A549 (cell line): ENCODE data around the gene PRKG1. TPM values are rescaled to one million over a fixed set of nuclear protein-coding genes. Genes with fewer than 3 reads are reported as not detected.

ENCODE experiments used
- ATAC-seq, 2 experiments: fragments of 200-7000 bp in 1 of 2; fragments of >200 bp in 1 of 2; cut with Nextera tagmentation in 1 of 2; cut with Tn5 transposase in 1 of 2; 3 replicates each; pipeline versions ENCODE4 v1.8.0 to v1.9.1; 2018 to 2020; ENCODE audit warnings: mild to moderate bottlenecking in 1 of 2, moderate library complexity in 1 of 2
- CTCF ChIA-PET: fragments of 300-600 bp; sonication (Branson Sonifier 250); formaldehyde crosslinking; extraction: SDS; loops from one replicate; lab custom pipeline; 2021; ENCODE audit warnings: antibody characterized with exemption, inconsistent platforms; lab: Yijun Ruan, JAX
- POLR2A ChIA-PET: fragments of 350-600 bp; formaldehyde crosslinking; extraction: SDS; loops from one replicate; lab custom pipeline; 2021; ENCODE audit warnings: antibody characterized with exemption, inconsistent platforms; lab: Yijun Ruan, JAX
- DNase-seq, 2 experiments: peaks; one replicate each; pipeline versions ENCODE4 v3.0.0 to v3.0.0-alpha.2; 2011 to 2016; ENCODE audit warnings: low read depth in 1 of 2, low spot score in 1 of 2
- FAIRE-seq: peaks from 2 replicates; lab custom pipeline; 2011; peaks lifted over from hg19 to GRCh38; lab: Jason Lieb, UNC
- H3K27ac ChIP-seq, 2 experiments: fragments of >200 bp; sonication (Bioruptor Twin); formaldehyde crosslinking; 3 replicates each; pipeline ENCODE4 v1.5.1; 2016 to 2017
- H3K4me1 ChIP-seq: fragments of >200 bp; sonication (Bioruptor Twin); formaldehyde crosslinking; 3 replicates; pipeline ENCODE4 v1.6.1; 2016
- H3K4me2 ChIP-seq: fragments of >200 bp; sonication (Bioruptor Twin); formaldehyde crosslinking; 3 replicates; pipeline ENCODE4 v1.6.1; 2016
- H3K4me3 ChIP-seq: fragments of >200 bp; sonication (Bioruptor Twin); formaldehyde crosslinking; 3 replicates; pipeline ENCODE4 v1.5.1; 2016
- H3K9me3 ChIP-seq: fragments of >200 bp; sonication (Bioruptor Twin); formaldehyde crosslinking; 3 replicates; pipeline ENCODE4 v1.6.1; 2016
- CBX8 ChIP-seq: fragments of 200-600 bp; sonication (generic); IDR thresholded peaks from 2 replicates; pipeline ENCODE4 v1.6.1; 2016
- CHD4 ChIP-seq: fragments of 200-600 bp; sonication (generic); IDR thresholded peaks from 2 replicates; pipeline ENCODE4 v1.6.1; 2016; ENCODE audit warnings: antibody characterized with exemption, mild to moderate bottlenecking, borderline replicate concordance
- CTCF ChIP-seq: fragments of >200 bp; sonication (Bioruptor Twin); formaldehyde crosslinking; IDR thresholded peaks from 3 replicates; pipeline ENCODE4 v1.5.1; 2016
- EP300 ChIP-seq, 2 experiments: fragments of >200 bp; sonication (Bioruptor Twin); formaldehyde crosslinking; IDR thresholded peaks; 2 replicates in 1 of 2; 3 replicates in 1 of 2; pipeline ENCODE4 v1.6.1; 2016 to 2017
- HDAC2 ChIP-seq: fragments of 200-600 bp; sonication (generic); IDR thresholded peaks from 2 replicates; pipeline ENCODE4 v1.6.1; 2016
- HEYL ChIP-seq: fragments of 250-450 bp; sonication (Bioruptor Pico); IDR thresholded peaks from 2 replicates; pipeline ENCODE4 v1.8.0; 2021; ENCODE audit warnings: mild to moderate bottlenecking, moderate library complexity
- HOXA7 ChIP-seq: fragments of 250-450 bp; sonication (Bioruptor Pico); IDR thresholded peaks from 2 replicates; pipeline ENCODE4 v1.5.0; 2020; ENCODE audit warnings: mild to moderate bottlenecking, moderate library complexity
- HOXB5 ChIP-seq: fragments of 250-450 bp; sonication (Bioruptor Pico); IDR thresholded peaks from 2 replicates; pipeline ENCODE4 v1.5.0; 2020; ENCODE audit warnings: mild to moderate bottlenecking, moderate library complexity
- JUN ChIP-seq, 2 experiments: fragments of >200 bp; sonication (Bioruptor Twin); formaldehyde crosslinking; IDR thresholded peaks; 2 replicates in 1 of 2; 3 replicates in 1 of 2; pipeline ENCODE4 v1.6.1; 2016 to 2017
- KDM1A ChIP-seq: fragments of 200-600 bp; sonication (generic); IDR thresholded peaks from 2 replicates; pipeline ENCODE4 v1.6.1; 2016; ENCODE audit warnings: low read depth, mild to moderate bottlenecking
- KDM5A ChIP-seq: fragments of 200-600 bp; sonication (generic); IDR thresholded peaks from 2 replicates; pipeline ENCODE4 v1.6.1; 2016; ENCODE audit warnings: antibody characterized with exemption, mild to moderate bottlenecking
- PHF8 ChIP-seq: fragments of 200-600 bp; sonication (generic); IDR thresholded peaks from 2 replicates; pipeline ENCODE4 v1.6.1; 2016; ENCODE audit warnings: low read depth, mild to moderate bottlenecking, antibody characterized with exemption, moderate library complexity, borderline replicate concordance
- POLR2A ChIP-seq: IDR thresholded peaks from 2 replicates; pipeline ENCODE4 v1.6.1; 2012; ENCODE audit warnings: mild to moderate bottlenecking, low read length
- POLR2AphosphoS2 ChIP-seq: conservative IDR thresholded peaks from 2 replicates; pipeline ENCODE4 v1.6.1; 2012; ENCODE audit warnings: low read length, improper control_type of control experiment, inconsistent platforms
- RAD21 ChIP-seq, 2 experiments: fragments of >200 bp in 1 of 2; sonication (Bioruptor Twin) in 1 of 2; formaldehyde crosslinking in 1 of 2; IDR thresholded peaks in 1 of 2; conservative IDR thresholded peaks in 1 of 2; 2 replicates in 1 of 2; 3 replicates in 1 of 2; pipeline ENCODE4 v1.6.1; 2012 to 2018; ENCODE audit warnings: inconsistent platforms in 1 of 2
- REST ChIP-seq: fragments of 200-600 bp; sonication (generic); IDR thresholded peaks from 2 replicates; pipeline ENCODE4 v1.6.1; 2016; ENCODE audit warnings: antibody characterized with exemption, mild to moderate bottlenecking, moderate library complexity
- SREBF2 ChIP-seq: fragments of 450-650 bp; IDR thresholded peaks from 2 replicates; pipeline ENCODE4 v1.6.1; 2014; ENCODE audit warnings: mild to moderate bottlenecking, moderate library complexity
- TFCP2L1 ChIP-seq: fragments of 250-450 bp; sonication (Bioruptor Pico); IDR thresholded peaks from 2 replicates; pipeline ENCODE4 v1.5.0; 2021; ENCODE audit warnings: mild to moderate bottlenecking
- USF2 ChIP-seq: fragments of 450-650 bp; IDR thresholded peaks from 2 replicates; pipeline ENCODE4 v1.6.1; 2014; ENCODE audit warnings: antibody characterized with exemption
- WGBS: methylation state at CpG from one replicate; pipeline ENCODE4 v1.1.6; 2017; ENCODE audit errors: missing lambda C conversion rate; 5-methylcytosine and 5-hydroxymethylcytosine counted together
- polyA plus RNA-seq, 4 experiments: library from polyadenylated mRNA; depleted of rRNA in 3 of 4; stranded (reverse); fragments of >200 nt; fragmentation: RNase III in 1 of 4; extraction: RNeasy Plus Mini Kit Qiagen cat#74134 plus additional on column Dnase treatment in 1 of 4; gene quantifications; 2 replicates in 3 of 4; 3 replicates in 1 of 4; pipeline ENCODE4 v1.2.3, GENCODE V29; 2011 to 2017

Gene PRKG1
- polyA plus RNA-seq, 2 of the 4 experiments (the other 2 are of a cell fraction), result not detected

- POLR2A ChIA-PET, result no interaction called here
- no peak for TF ChIP-seq PHF8
- no peak for TF ChIP-seq POLR2AphosphoS2
- no peak for TF ChIP-seq HOXA7
- TF ChIP-seq HDAC2, result no peak
- TF ChIP-seq RAD21 (conservative IDR thresholded peaks at IDR 0.05 in 1 of 2, IDR thresholded peaks at IDR 0.05 in 1 of 2), result no peak
- TF ChIP-seq JUN (IDR thresholded peaks at IDR 0.05), result no peak
- no peak for TF ChIP-seq HOXB5
- no peak for TF ChIP-seq KDM1A
- TF ChIP-seq EP300 (IDR thresholded peaks at IDR 0.05), result no peak
- no peak for TF ChIP-seq TFCP2L1 (CRISPR knock-in tag)
- TF ChIP-seq CHD4, result no peak
- TF ChIP-seq KDM5A, result no peak
- TF ChIP-seq SREBF2, result no peak
- Histone ChIP-seq H3K4me3 (no peak overlapping the region), H3K4me1 (no peaks in the 10 kb centered on the region), H3K27ac (no peak overlapping the region), H3K4me2 (no peak overlapping the region), H3K9me3 (no peaks in the 10 kb centered on the region)
- ATAC-seq (no peak), DNase-seq (no peak), FAIRE-seq (no peak)
- CTCF ChIA-PET, result interaction anchor here (0.8 kb wide), 1 partner anchor 11 kb away, joined by 3 read pairs; no protein-coding TSS in a partner anchor
- 1% methylated on average over 2 of the region's 2 CpGs for WGBS
Observed at GRCh38 chr10:51291961-51292360, 217.7 kb downstream of the PRKG1 start.

GRCh38 chr10:51297438-51297837 lies 223.2 kb downstream of the PRKG1 start:
- DNase-seq (no peak), FAIRE-seq (no peak), ATAC-seq (no peak)
- under 1% methylated on average over 2 of the region's 2 CpGs for WGBS
- Histone ChIP-seq H3K4me2 (no peak overlapping the region), H3K4me1 (no peaks in the 10 kb centered on the region), H3K4me3 (no peak overlapping the region), H3K9me3 (no peaks in the 10 kb centered on the region), H3K27ac (no peak overlapping the region)
- TF ChIP-seq CTCF (no peak), CBX8 (no peak), HDAC2 (no peak), USF2 (no peak), REST (no peak), HEYL (CRISPR knock-in tag) (no peak), POLR2A (no peak)
- CTCF ChIA-PET, result no interaction called here
- POLR2A ChIA-PET, result no interaction called here
